ENCODE results near the gene PSMC1.

The PSMC1 gene

GRCh38 chr14:90295870-90296516 lies 39.6 kb downstream of the PSMC1 start:
- TF ChIP-seq CTCF (IDR thresholded peaks at IDR 0.05; ENCODE audit: control insufficient read depth, extremely low read depth, insufficient read depth) = no peak
- no peak overlapping the region for H3K4me3 ChIP-seq (ENCODE audit: low read depth, low read length)
- DNase-seq (ENCODE audit: low read depth) = no peak

- no peak for TF ChIP-seq CTCF (IDR thresholded peaks at IDR 0.05; ENCODE audit: control insufficient read depth, extremely low read depth, insufficient read depth)
- H3K4me3 ChIP-seq (ENCODE audit: low read depth, low read length) = no peak overlapping the region
- no peak for DNase-seq (ENCODE audit: low read depth)
Measured at GRCh38 chr14:90296641-90297040, 40.3 kb downstream of the PSMC1 start.

GRCh38 chr14:90297876-90298629 lies 41.7 kb downstream of the PSMC1 start:
- no peak overlapping the region for H3K4me3 ChIP-seq (ENCODE audit: low read depth, low read length)
- DNase-seq (ENCODE audit: low read depth) = no peak
- no peak for TF ChIP-seq CTCF (IDR thresholded peaks at IDR 0.05; ENCODE audit: control insufficient read depth, extremely low read depth, insufficient read depth)

GRCh38 chr14:90299408-90299807 lies 43.1 kb downstream of the PSMC1 start:
- TF ChIP-seq CTCF (IDR thresholded peaks at IDR 0.05; ENCODE audit: control insufficient read depth, extremely low read depth, insufficient read depth) = no peak
- no peak overlapping the region for H3K4me3 ChIP-seq (ENCODE audit: low read depth, low read length)
- no peak for DNase-seq (ENCODE audit: low read depth)

- TF ChIP-seq CTCF (IDR thresholded peaks at IDR 0.05; ENCODE audit: control insufficient read depth, extremely low read depth, insufficient read depth) = no peak
- H3K4me3 ChIP-seq (ENCODE audit: low read depth, low read length) = no peak overlapping the region
- no peak for DNase-seq (ENCODE audit: low read depth)
Measured at GRCh38 chr14:90300611-90301047, 44.3 kb downstream of the PSMC1 start.

GRCh38 chr14:90301122-90301521 lies 44.8 kb downstream of the PSMC1 start:
- no peak for DNase-seq (ENCODE audit: low read depth)

More at GRCh38 chr14:90301122-90301521, 44.8 kb downstream of the PSMC1 start:
- no peak for TF ChIP-seq CTCF (IDR thresholded peaks at IDR 0.05; ENCODE audit: control insufficient read depth, extremely low read depth, insufficient read depth)
- no peak overlapping the region for H3K4me3 ChIP-seq (ENCODE audit: low read depth, low read length)

Data from LNCaP clone FGC (cell line).